ENCODE results near the gene AGAP5.
"Not testable (repeated sequence)": the region's sequence is repeated elsewhere in the genome, so short reads cannot be mapped to it uniquely, and the experiment has no call there.

The AGAP5 gene

GRCh38 chr10:73714483-73714882 is 16.6 kb upstream of the AGAP5 start:
- DNase-seq (ENCODE audit: low read depth), result not testable (repeated sequence)

- DNase-seq (ENCODE audit: low read depth), result not testable (repeated sequence)
These were observed 16.0 kb upstream of the AGAP5 start for GRCh38 chr10:73713912-73714311.

- DNase-seq (ENCODE audit: low read depth), result not testable (repeated sequence)
These were observed 13.8 kb upstream of the AGAP5 start for GRCh38 chr10:73711683-73712082.

GRCh38 chr10:73708122-73708521 is 10.2 kb upstream of the AGAP5 start:
- not testable (repeated sequence) for DNase-seq (ENCODE audit: low read depth)

- DNase-seq (ENCODE audit: low read depth), result not testable (repeated sequence)
These were observed 9.7 kb upstream of the AGAP5 start for GRCh38 chr10:73707628-73708027.

- DNase-seq (ENCODE audit: low read depth), result peak; percentile 12
These were observed 8.6 kb upstream of the AGAP5 start for GRCh38 chr10:73706488-73706887.

- not testable (repeated sequence) for DNase-seq (ENCODE audit: low read depth)
These were observed 7.7 kb upstream of the AGAP5 start for GRCh38 chr10:73705506-73706072.

GRCh38 chr10:73703924-73704323 is 6.0 kb upstream of the AGAP5 start:
- not testable (repeated sequence) for DNase-seq (ENCODE audit: low read depth)

- not testable (repeated sequence) for DNase-seq (ENCODE audit: low read depth)
These were observed 910 bp upstream of the AGAP5 start for GRCh38 chr10:73698819-73699218.

- not testable (repeated sequence) for DNase-seq (ENCODE audit: low read depth)
These were observed 2.6 kb downstream of the AGAP5 start for GRCh38 chr10:73695302-73695701.

- not testable (repeated sequence) for DNase-seq (ENCODE audit: low read depth)
These were observed 7.2 kb downstream of the AGAP5 start for GRCh38 chr10:73690755-73691154.

- not testable (repeated sequence) for DNase-seq (ENCODE audit: low read depth)
These were observed 8.3 kb downstream of the AGAP5 start for GRCh38 chr10:73689596-73689995.

GRCh38 chr10:73687641-73688040 is 10.3 kb downstream of the AGAP5 start:
- DNase-seq (ENCODE audit: low read depth), result not testable (repeated sequence)

- not testable (repeated sequence) for DNase-seq (ENCODE audit: low read depth)
These were observed 23.4 kb downstream of the AGAP5 start for GRCh38 chr10:73674546-73674945.

GRCh38 chr10:73668378-73668777 is 29.5 kb downstream of the AGAP5 start:
- DNase-seq (ENCODE audit: low read depth), result not testable (repeated sequence)

GRCh38 chr10:73666153-73666809 is 31.6 kb downstream of the AGAP5 start:
- DNase-seq (ENCODE audit: low read depth), result peak; percentile 55

- not testable (repeated sequence) for DNase-seq (ENCODE audit: low read depth)
These were observed 32.3 kb downstream of the AGAP5 start for GRCh38 chr10:73665581-73665980.

GRCh38 chr10:73664156-73665040 is 33.5 kb downstream of the AGAP5 start:
- not testable (repeated sequence) for DNase-seq (ENCODE audit: low read depth)

GRCh38 chr10:73663621-73664020 is 34.3 kb downstream of the AGAP5 start:
- DNase-seq (ENCODE audit: low read depth), result not testable (repeated sequence)

GRCh38 chr10:73662705-73663104 is 35.2 kb downstream of the AGAP5 start:
- DNase-seq (ENCODE audit: low read depth), result not testable (repeated sequence)

- DNase-seq (ENCODE audit: low read depth), result no peak
These were observed 42.0 kb downstream of the AGAP5 start, which contains the start of gene SYNPO2L for GRCh38 chr10:73655990-73656298. Gene SYNPO2L, minus strand, starts transcription at chr10:73656029. Its CDS starts 107 bp downstream, at chr10:73655922.

- DNase-seq (ENCODE audit: low read depth), result no peak
These were observed 42.5 kb downstream of the AGAP5 start for GRCh38 chr10:73655257-73655989.

Measured in ELR (cell line).